CD4-positive, alpha-beta T cell (primary cell): Measurements from ENCODE around the gene TIMM10B. TPM values are rescaled to one million over a fixed set of nuclear protein-coding genes. Genes with fewer than 3 reads are reported as not detected.

Source experiments
- ATAC-seq: fragments of 200-7000 bp; cut with Tn5 transposase; one replicate; pipeline ENCODE4 v1.10.0; 2022; ENCODE audit warnings: mild to moderate bottlenecking; ENCODE audit not compliant: poor library complexity
- CTCF ChIA-PET: fragments of 350-600 bp; sonication (Branson Sonifier 250); formaldehyde crosslinking; loops from one replicate; lab custom pipeline; 2021; ENCODE audit warnings: antibody characterized with exemption, inconsistent platforms; lab: Charles Lee
- POLR2A ChIA-PET: fragments of 350-600 bp; sonication (Branson Sonifier 250); formaldehyde crosslinking; loops from one replicate; lab custom pipeline; 2021; ENCODE audit warnings: antibody characterized with exemption, inconsistent platforms; lab: Charles Lee
- DNase-seq, 14 experiments: peaks; one replicate each; pipeline ENCODE4 v3.0.0-alpha.2; 2013 to 2020; ENCODE audit warnings: mixed read lengths in 2 of 14
- H3K27ac ChIP-seq, 2 donors: one replicate each; pipeline versions ENCODE4 v1.5.1 to v1.7.0; 2013; ENCODE audit warnings: low read length in 2 of 2, low read depth in 1 of 2, mild to moderate bottlenecking in 1 of 2
- H3K27me3 ChIP-seq, 2 experiments: 1 replicate in 1 of 2; 2 replicates in 1 of 2; pipeline versions ENCODE4 v1.6.1 to v1.7.0; 2013; ENCODE audit warnings: low read length in 2 of 2, control low read depth in 1 of 2, mild to moderate bottlenecking in 1 of 2, moderate library complexity in 1 of 2; ENCODE audit not compliant: insufficient read depth in 2 of 2, control insufficient read depth in 1 of 2
- H3K36me3 ChIP-seq: one replicate; pipeline ENCODE4 v1.6.1; 2013; ENCODE audit warnings: low read length, control low read depth; ENCODE audit not compliant: insufficient read depth
- H3K4me1 ChIP-seq: one replicate; pipeline ENCODE4 v1.6.1; 2013; ENCODE audit warnings: low read length, control low read depth; ENCODE audit not compliant: insufficient read depth
- H3K4me3 ChIP-seq: one replicate; pipeline ENCODE4 v1.5.1; 2013; ENCODE audit warnings: mild to moderate bottlenecking, low read length, moderate library complexity
- H3K9me3 ChIP-seq, 2 experiments: 1 replicate in 1 of 2; 2 replicates in 1 of 2; pipeline versions ENCODE4 v1.6.1 to v1.7.0; 2013; ENCODE audit warnings: low read length in 2 of 2, mild to moderate bottlenecking in 2 of 2, control low read depth in 1 of 2, moderate library complexity in 1 of 2; ENCODE audit not compliant: control insufficient read depth in 1 of 2, insufficient read depth in 1 of 2
- H3K27ac Mint-ChIP-seq: one replicate; pipeline ENCODE4 v1.8.0; 2020; ENCODE audit warnings: mixed read lengths
- H3K27me3 Mint-ChIP-seq: one replicate; pipeline ENCODE4 v1.8.0; 2021; ENCODE audit warnings: mixed read lengths
- H3K36me3 Mint-ChIP-seq: one replicate; pipeline ENCODE4 v1.8.0; 2021; ENCODE audit warnings: low read depth, mixed read lengths
- H3K4me1 Mint-ChIP-seq: one replicate; pipeline ENCODE4 v1.8.0; 2021; ENCODE audit warnings: low read depth, mixed read lengths
- H3K4me3 Mint-ChIP-seq: one replicate; pipeline ENCODE4 v1.8.0; 2020; ENCODE audit warnings: mild to moderate bottlenecking, mixed read lengths
- H3K9me3 Mint-ChIP-seq: one replicate; pipeline ENCODE4 v1.8.0; 2020; ENCODE audit warnings: mixed read lengths
- intact Hi-C, 2 experiments: fragments of 100-400 bp; cut with DNase I in 1 of 2; cut with micrococcal nuclease in 1 of 2; formaldehyde crosslinking; loops; one replicate each; pipeline versions ENCODE4 v1.15.1 to v1.9.0; 2023 to 2025; cut with DNase I, micrococcal nuclease
- total RNA-seq, 174 experiments: library from RNA in 2 of 174; stranded (reverse) in 2 of 174; gene quantifications; one replicate each; pipeline ENCODE4 v1.2.3 and lab custom pipeline; 2021 to 2026
- TF ChIP-seq, protein P1 (sequence below): fragments of 200-600 bp; IDR thresholded peaks from one replicate; pipeline ENCODE4 v1.8.0; 2022; ENCODE audit warnings: antibody characterized with exemption, mild to moderate bottlenecking

Gene TIMM10B
- total RNA-seq, 2 experiments from 2014 or later = 68.5 to 68.6 TPM

DNA sequence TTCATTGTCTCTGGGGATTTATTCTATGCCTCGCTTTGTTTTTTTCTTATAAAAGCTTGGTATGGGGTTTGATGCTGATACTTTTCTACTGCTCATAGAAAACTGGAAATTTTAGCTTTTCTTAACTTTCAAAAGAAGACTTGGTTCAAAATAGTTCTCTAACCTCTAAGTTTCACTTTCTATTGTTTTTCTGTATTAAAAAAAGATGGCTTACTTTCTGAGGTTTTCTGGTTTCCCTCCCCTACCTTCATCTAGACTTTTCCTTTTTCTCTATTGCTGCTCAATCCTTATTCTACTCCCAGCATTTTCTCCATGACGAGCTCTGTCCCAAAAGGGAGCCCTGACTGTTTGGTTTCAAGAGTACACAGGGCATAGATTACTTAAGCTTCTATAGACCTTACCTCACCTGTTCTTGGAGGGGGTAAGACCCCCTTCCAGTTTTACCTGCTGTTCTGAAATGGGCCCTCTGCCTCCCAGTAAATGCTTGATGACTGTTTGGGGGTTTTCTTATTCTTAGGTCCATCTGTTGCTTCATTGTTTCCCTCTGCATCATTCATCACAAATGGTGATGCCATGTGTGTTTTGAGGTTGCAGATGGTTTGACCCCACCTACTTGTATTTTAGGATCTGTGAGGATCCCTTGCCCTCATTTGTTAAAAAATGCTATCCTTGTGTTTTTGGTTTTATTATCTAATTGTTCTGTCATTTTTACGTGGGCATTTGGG, 45.3 kb downstream of the TIMM10B start:
- peaks cover 18% of the 10 kb centered on the region for H3K4me1 Mint-ChIP-seq
- H3K27me3 ChIP-seq = no peaks in the 10 kb centered on the region
- peak overlapping the region; percentile 22 to 30 for H3K27ac ChIP-seq
- TF ChIP-seq, protein P1, sequence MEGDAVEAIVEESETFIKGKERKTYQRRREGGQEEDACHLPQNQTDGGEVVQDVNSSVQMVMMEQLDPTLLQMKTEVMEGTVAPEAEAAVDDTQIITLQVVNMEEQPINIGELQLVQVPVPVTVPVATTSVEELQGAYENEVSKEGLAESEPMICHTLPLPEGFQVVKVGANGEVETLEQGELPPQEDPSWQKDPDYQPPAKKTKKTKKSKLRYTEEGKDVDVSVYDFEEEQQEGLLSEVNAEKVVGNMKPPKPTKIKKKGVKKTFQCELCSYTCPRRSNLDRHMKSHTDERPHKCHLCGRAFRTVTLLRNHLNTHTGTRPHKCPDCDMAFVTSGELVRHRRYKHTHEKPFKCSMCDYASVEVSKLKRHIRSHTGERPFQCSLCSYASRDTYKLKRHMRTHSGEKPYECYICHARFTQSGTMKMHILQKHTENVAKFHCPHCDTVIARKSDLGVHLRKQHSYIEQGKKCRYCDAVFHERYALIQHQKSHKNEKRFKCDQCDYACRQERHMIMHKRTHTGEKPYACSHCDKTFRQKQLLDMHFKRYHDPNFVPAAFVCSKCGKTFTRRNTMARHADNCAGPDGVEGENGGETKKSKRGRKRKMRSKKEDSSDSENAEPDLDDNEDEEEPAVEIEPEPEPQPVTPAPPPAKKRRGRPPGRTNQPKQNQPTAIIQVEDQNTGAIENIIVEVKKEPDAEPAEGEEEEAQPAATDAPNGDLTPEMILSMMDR = no peak
- DNase-seq (peak in 2 of 14 experiments; percentile 9 to 33), ATAC-seq (no peak)
- peaks cover 9% of the 10 kb centered on the region for H3K36me3 ChIP-seq
- ChIA-PET CTCF (interaction anchor here (1.4 kb wide), 2 partner anchors 157 to 180 kb away, joined by 5 read pairs; partner anchors contain the start of gene MRPL17), POLR2A (interaction anchor here (0.8 to 1.4 kb wide), 4 partner anchors 39 to 223 kb away, joined by 3 to 7 read pairs (median 4); partner anchors contain the start of genes ARFIP2, MRPL17 and TIMM10B)
- H3K9me3 Mint-ChIP-seq = no peaks in the 10 kb centered on the region
- peaks cover 42% of the 10 kb centered on the region for H3K36me3 Mint-ChIP-seq
- no peaks in the 10 kb centered on the region for H3K27me3 Mint-ChIP-seq
- H3K4me1 ChIP-seq = peaks cover 4% of the 10 kb centered on the region
- intact Hi-C loops = no loop called here
- peak overlapping the region; percentile 54 for H3K4me3 Mint-ChIP-seq
- no peaks in the 10 kb centered on the region for H3K9me3 ChIP-seq
- H3K27ac Mint-ChIP-seq = peak overlapping the region; percentile 63
- peak overlapping the region; percentile 21 for H3K4me3 ChIP-seq

DNA sequence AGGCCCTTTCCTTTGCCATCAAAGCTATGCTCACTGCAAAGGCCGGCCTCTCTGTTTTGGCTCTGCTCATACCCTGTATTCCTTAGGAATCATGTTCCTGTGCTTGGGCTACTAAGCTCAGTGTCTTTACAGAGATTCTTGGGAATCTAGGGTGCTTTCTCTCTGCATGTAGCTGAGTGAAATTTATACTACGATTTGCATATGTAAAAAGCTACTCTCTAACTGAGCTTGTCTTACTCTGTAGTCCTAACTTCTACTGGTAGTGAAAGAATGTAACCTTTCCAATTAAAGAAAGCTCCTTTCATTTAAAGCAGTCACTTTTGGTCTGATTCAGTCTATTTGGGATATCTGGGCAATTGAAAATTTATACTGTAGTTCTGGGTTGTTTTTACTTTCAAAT, 48.0 kb downstream of the TIMM10B start:
- H3K36me3 Mint-ChIP-seq = peaks cover 36% of the 10 kb centered on the region
- no peak overlapping the region for H3K4me3 ChIP-seq
- ChIA-PET CTCF (no interaction called here), POLR2A (interaction anchor here (1.0 kb wide), 1 partner anchor 154 kb away, joined by 3 read pairs; the partner anchor contains the start of gene MRPL17)
- no peak for DNase-seq
- peaks cover 18% of the 10 kb centered on the region for H3K4me1 Mint-ChIP-seq
- no peaks in the 10 kb centered on the region for H3K9me3 Mint-ChIP-seq
- peaks cover 13% of the 10 kb centered on the region for H3K36me3 ChIP-seq
- H3K27me3 ChIP-seq = no peaks in the 10 kb centered on the region
- ATAC-seq = no peak
- intact Hi-C loops = no loop called here
- peaks cover 4% of the 10 kb centered on the region for H3K4me1 ChIP-seq
- H3K9me3 ChIP-seq = no peaks in the 10 kb centered on the region
- H3K27ac ChIP-seq = no peak overlapping the region
- no peak overlapping the region for H3K4me3 Mint-ChIP-seq
- H3K27ac Mint-ChIP-seq = no peak overlapping the region
- TF ChIP-seq, protein P1 = no peak
- H3K27me3 Mint-ChIP-seq = no peaks in the 10 kb centered on the region

DNA sequence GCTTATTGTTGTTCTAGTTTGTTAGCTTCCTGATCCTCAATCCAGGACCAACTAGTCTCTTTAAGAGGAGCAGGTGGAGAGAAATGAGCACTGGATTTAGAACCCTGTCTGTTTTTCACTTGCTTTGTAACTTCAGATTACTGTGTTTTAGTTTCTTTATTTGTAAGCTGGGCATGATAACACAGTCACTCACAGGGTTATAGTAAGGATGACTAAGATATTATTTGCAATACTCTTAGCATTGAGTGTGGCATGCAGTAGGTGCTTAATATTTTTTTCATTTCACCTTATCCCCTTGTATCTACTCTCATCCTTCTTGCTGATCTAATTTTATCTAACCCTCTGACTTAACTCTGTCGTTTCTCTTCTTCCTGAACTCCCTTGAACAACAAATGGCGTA, 49.5 kb downstream of the TIMM10B start:
- CTCF ChIA-PET = interaction anchor here (0.6 to 2.2 kb wide), 13 partner anchors 12 to 227 kb away, joined by 3 to 13 read pairs (median 5); partner anchors contain the start of genes MRPL17 and TAF10
- H3K4me3 ChIP-seq = no peak overlapping the region
- intact Hi-C loops = loop anchor here (1.0 to 10.0 kb wide), 6 partner anchors 64 to 226 kb away; partner anchors contain the start of gene MRPL17 (in 2 of the 2)
- no peaks in the 10 kb centered on the region for H3K27me3 ChIP-seq
- no peak overlapping the region for H3K27ac ChIP-seq
- peaks cover 13% of the 10 kb centered on the region for H3K36me3 ChIP-seq
- H3K27me3 Mint-ChIP-seq = no peaks in the 10 kb centered on the region
- POLR2A ChIA-PET = interaction anchor here (1.0 to 1.2 kb wide), 3 partner anchors 137 to 153 kb away, joined by 3 to 8 read pairs (median 5); partner anchors contain the start of gene MRPL17
- ATAC-seq = no peak
- no peak for DNase-seq
- H3K27ac Mint-ChIP-seq = no peak overlapping the region
- no peak overlapping the region for H3K4me3 Mint-ChIP-seq
- TF ChIP-seq, protein P1 = no peak
- no peaks in the 10 kb centered on the region for H3K9me3 Mint-ChIP-seq
- peaks cover 18% of the 10 kb centered on the region for H3K4me1 Mint-ChIP-seq
- H3K4me1 ChIP-seq = peaks cover 4% of the 10 kb centered on the region
- H3K36me3 Mint-ChIP-seq = peaks cover 36% of the 10 kb centered on the region
- H3K9me3 ChIP-seq = no peaks in the 10 kb centered on the region
